Stimulated activated CD4-positive, alpha-beta T cell treated with anti-CD3 and anti-CD28 coated beads, Interleukin-1b, Interleukin-23, amount 100 ng/mL, for 4 hours (primary cell): ENCODE data around the gene KRT77.

Source experiments
- DNase-seq, 2 donors: peaks; one replicate each; pipeline ENCODE4 v3.0.0-alpha.2; 2020; ENCODE audit warnings: low read depth in 2 of 2

The KRT77 gene

GRCh38 chr12:52692254-52692653, 11.1 kb downstream of the KRT77 start:
- no peak for DNase-seq

- DNase-seq = no peak
Measured at GRCh38 chr12:52691841-52692150, 11.5 kb downstream of the KRT77 start.

GRCh38 chr12:52691076-52691840, 12.1 kb downstream of the KRT77 start:
- DNase-seq = peak; percentile 43 to 46

- DNase-seq = no peak
Measured at GRCh38 chr12:52690351-52691075, 12.8 kb downstream of the KRT77 start.

- DNase-seq = no peak
Measured at GRCh38 chr12:52689936-52690335, 13.4 kb downstream of the KRT77 start.

- no peak for DNase-seq
Measured at GRCh38 chr12:52689239-52689638, 14.1 kb downstream of the KRT77 start.

- DNase-seq = no peak
Measured at GRCh38 chr12:52688481-52688880, 14.8 kb downstream of the KRT77 start.

- no peak for DNase-seq
Measured at GRCh38 chr12:52687497-52688385, 15.6 kb downstream of the KRT77 start.

- DNase-seq = no peak
Measured at GRCh38 chr12:52686756-52687487, 16.4 kb downstream of the KRT77 start.

- DNase-seq = no peak
Measured at GRCh38 chr12:52686063-52686462, 17.3 kb downstream of the KRT77 start.

GRCh38 chr12:52685406-52685890, 17.9 kb downstream of the KRT77 start:
- DNase-seq = no peak

- no peak for DNase-seq
Measured at GRCh38 chr12:52684431-52684830, 18.9 kb downstream of the KRT77 start.

- DNase-seq = no peak
Measured at GRCh38 chr12:52683575-52684300, 19.6 kb downstream of the KRT77 start.

- DNase-seq = no peak
Measured at GRCh38 chr12:52682938-52683574, 20.3 kb downstream of the KRT77 start.

GRCh38 chr12:52682381-52682660, 21.0 kb downstream of the KRT77 start:
- DNase-seq = no peak

GRCh38 chr12:52681526-52682380, 21.6 kb downstream of the KRT77 start:
- no peak for DNase-seq

GRCh38 chr12:52680363-52680762, 23.0 kb downstream of the KRT77 start, which contains the start of gene KRT1:
Gene KRT1, minus strand, starts transcription at chr12:52680407. Its CDS starts 59 bp downstream, at chr12:52680348.
- no peak for DNase-seq

- no peak for DNase-seq
Measured at GRCh38 chr12:52679875-52680274, 23.4 kb downstream of the KRT77 start.

- DNase-seq = no peak
Measured at GRCh38 chr12:52677671-52678070, 25.7 kb downstream of the KRT77 start.

GRCh38 chr12:52677126-52677525, 26.2 kb downstream of the KRT77 start:
- no peak for DNase-seq
